Measurements from ENCODE around the gene SHISAL1.

SHISAL1 gene

GRCh38 chr22:44298406-44299091 lies 14.2 kb downstream of the SHISAL1 start:
- no peak for DNase-seq

GRCh38 chr22:44297470-44298061 lies 15.2 kb downstream of the SHISAL1 start:
- DNase-seq, result no peak

GRCh38 chr22:44295406-44295805 lies 17.3 kb downstream of the SHISAL1 start:
- DNase-seq, result no peak

GRCh38 chr22:44293876-44294275 lies 18.9 kb downstream of the SHISAL1 start:
- no peak for DNase-seq

- DNase-seq, result no peak
Observed at GRCh38 chr22:44293034-44293433, 19.7 kb downstream of the SHISAL1 start.

- DNase-seq, result no peak
Observed at GRCh38 chr22:44292521-44292920, 20.2 kb downstream of the SHISAL1 start.

- no peak for DNase-seq
Observed at GRCh38 chr22:44291674-44292360, 20.9 kb downstream of the SHISAL1 start.

GRCh38 chr22:44291265-44291664 lies 21.5 kb downstream of the SHISAL1 start:
- no peak for DNase-seq

- peak; percentile 13 for DNase-seq
Observed at GRCh38 chr22:44289414-44290171, 23.2 kb downstream of the SHISAL1 start.

- DNase-seq, result no peak
Observed at GRCh38 chr22:44288913-44289312, 23.8 kb downstream of the SHISAL1 start.

GRCh38 chr22:44287741-44288140 lies 25.0 kb downstream of the SHISAL1 start:
- DNase-seq, result no peak

- DNase-seq, result no peak
Observed at GRCh38 chr22:44287121-44287693, 25.5 kb downstream of the SHISAL1 start.

GRCh38 chr22:44286646-44287045 lies 26.1 kb downstream of the SHISAL1 start:
- DNase-seq, result no peak

GRCh38 chr22:44284711-44285110 lies 28.0 kb downstream of the SHISAL1 start:
- no peak for DNase-seq

GRCh38 chr22:44281768-44282637 lies 30.7 kb downstream of the SHISAL1 start:
- DNase-seq, result no peak

GRCh38 chr22:44280665-44281188 lies 32.0 kb downstream of the SHISAL1 start:
- no peak for DNase-seq

GRCh38 chr22:44279069-44279360 lies 33.7 kb downstream of the SHISAL1 start:
- no peak for DNase-seq

GRCh38 chr22:44278243-44279068 lies 34.3 kb downstream of the SHISAL1 start:
- no peak for DNase-seq

GRCh38 chr22:44277386-44278135 lies 35.2 kb downstream of the SHISAL1 start:
- DNase-seq, result no peak

- no peak for DNase-seq
Observed at GRCh38 chr22:44276706-44277356, 35.9 kb downstream of the SHISAL1 start.

Measured in fibroblast of upper back skin (primary cell).